Heart left ventricle (tissue), 16 donors: Measurements from ENCODE around the gene B3GAT1. TPM values are rescaled to one million over a fixed set of nuclear protein-coding genes. Genes with fewer than 3 reads are reported as not detected.

Source experiments
- ATAC-seq, 4 donors: fragments of 200-7000 bp; cut with Tn5 transposase; one replicate each; pipeline ENCODE4 v1.9.1; 2020 to 2022; ENCODE audit warnings: moderate library complexity in 4 of 4, mild to moderate bottlenecking in 3 of 4, moderate number of reproducible peaks in 1 of 4
- DNase-seq, 5 donors: peaks; one replicate each; pipeline ENCODE4 v3.0.0-alpha.2; 2020
- H3K27ac ChIP-seq, 12 donors: fragments of 200-600 bp; sonication (generic) in 4 of 12; one replicate each; pipeline versions ENCODE4 v1.5.0 to v1.8.0; 2016 to 2022; ENCODE audit warnings: mild to moderate bottlenecking in 2 of 12
- H3K27me3 ChIP-seq, 9 donors: fragments of 200-600 bp; sonication (generic) in 2 of 9; one replicate each; pipeline versions ENCODE4 v1.5.1 to v1.8.0; 2016 to 2022; ENCODE audit warnings: mild to moderate bottlenecking in 3 of 9
- H3K36me3 ChIP-seq, 9 donors: fragments of 200-600 bp; sonication (generic) in 2 of 9; one replicate each; pipeline versions ENCODE4 v1.5.0 to v1.8.0; 2018 to 2022; ENCODE audit warnings: mild to moderate bottlenecking in 2 of 9
- H3K4me1 ChIP-seq, 12 donors: fragments of 200-600 bp; sonication (generic) in 4 of 12; one replicate each; pipeline versions ENCODE4 v1.5.0 to v1.8.0; 2016 to 2022; ENCODE audit warnings: mild to moderate bottlenecking in 3 of 12
- H3K4me3 ChIP-seq, 12 donors: fragments of 200-600 bp; sonication (generic) in 4 of 12; one replicate each; pipeline versions ENCODE4 v1.5.0 to v1.8.0; 2017 to 2022; ENCODE audit warnings: mild to moderate bottlenecking in 9 of 12, moderate library complexity in 4 of 12
- H3K9me3 ChIP-seq, 12 donors: fragments of 200-600 bp; sonication (generic) in 4 of 12; one replicate each; pipeline versions ENCODE4 v1.5.0 to v1.8.0; 2016 to 2022; ENCODE audit warnings: mild to moderate bottlenecking in 1 of 12
- POLR2A ChIP-seq, 2 donors: fragments of 450-650 bp; IDR thresholded peaks; one replicate each; pipeline ENCODE4 v1.6.1; 2017; ENCODE audit warnings: antibody characterized with exemption in 2 of 2, mild to moderate bottlenecking in 2 of 2, moderate library complexity in 2 of 2
- WGBS, 4 donors: extraction: QIAGEN DNeasy Blood & Tissue Kit in 2 of 4; methylation state at CpG; one replicate each; pipeline versions ENCODE4 v1.1.5 to v1.1.7; 2013 to 2018; 5-methylcytosine and 5-hydroxymethylcytosine counted together
- intact Hi-C, 10 donors: fragments of 100-400 bp; cut with DNase I; formaldehyde crosslinking; loops; one replicate each; pipeline versions ENCODE4 v1.11.1 to v1.14.2; 2022
- polyA plus RNA-seq, 2 donors: library from polyadenylated mRNA; stranded (reverse); fragments of 200-250 nt; gene quantifications; one replicate each; pipeline ENCODE4 v1.2.3, GENCODE V29; 2013
- total RNA-seq, 9 donors: library from RNA; depleted of rRNA in 2 of 9; stranded (reverse); fragments of >200 nt in 2 of 9; fragmentation: NEBNext Ultra II Directional in 3 of 9; extraction: Animal tissue kit (Norgen Biotek cat#: 25700) in 3 of 9; gene quantifications; one replicate each; pipeline versions ENCODE4 v1.1.0 to v1.2.4, GENCODE V29; 2016 to 2023
- TF ChIP-seq, protein P1 (sequence below), 12 donors: fragments of 200-600 bp; sonication (generic) in 4 of 12; IDR thresholded peaks; one replicate each; pipeline versions ENCODE4 v1.5.0 to v1.8.0; 2018 to 2022; ENCODE audit warnings: antibody characterized with exemption in 12 of 12, mild to moderate bottlenecking in 5 of 12
- donor health status: ischemic (EF 13 %, LVEDD 7.1; RV severe dilation, severe dysfunction).
- donor health status: healthy with polysubstance abuse.
- donor health status: DM: no; HTN: yes; CAD: no.
- donor health status: DM: no; HTN: no; CAD: no.
- donor health status: ischemic (EF 25% LVEDD 6.9; RV normal size, moderate dysfunction).
- donor health status: ischemic (EF 25% LVEDD 5.7; RV mildly dilated, moderate dysfunction).
- donor health status: healthy.
- donor health status: DM: yes; HTN: yes; CAD: no.
- donor health status: ischemic (EF 35%, LVEDD 5.7; RV mildly dilated, moderate dysfunction).
- donor health status: nonischemic (EF 11% LVEDD 7.7; RV severe dilation, severe dysfunction).
- donor health status: DM: yes; HTN: yes; CAD: no.
- donor health status: PGD.
- donor health status: ischemic (EF 29% LVEDD 5.4; RV normal size, mild dysfunction).
- donor health status: nonischemic (EF 23%, LVEDD 6.1; RV moderate dilation, normal function).

Gene B3GAT1
- total and polyA plus RNA-seq, 11 donors, result 0.04 to 0.64 (median 0.09) TPM; not detected in 4

GRCh38 chr11:134398644-134399292, 13.3 kb downstream of the B3GAT1 start:
- H3K9me3 ChIP-seq, result peaks cover 0 to 3% (median 0%) of the 10 kb centered on the region in 12 donors
- no peak for TF ChIP-seq POLR2A (IDR thresholded peaks at IDR 0.05)
- TF ChIP-seq, protein P1, sequence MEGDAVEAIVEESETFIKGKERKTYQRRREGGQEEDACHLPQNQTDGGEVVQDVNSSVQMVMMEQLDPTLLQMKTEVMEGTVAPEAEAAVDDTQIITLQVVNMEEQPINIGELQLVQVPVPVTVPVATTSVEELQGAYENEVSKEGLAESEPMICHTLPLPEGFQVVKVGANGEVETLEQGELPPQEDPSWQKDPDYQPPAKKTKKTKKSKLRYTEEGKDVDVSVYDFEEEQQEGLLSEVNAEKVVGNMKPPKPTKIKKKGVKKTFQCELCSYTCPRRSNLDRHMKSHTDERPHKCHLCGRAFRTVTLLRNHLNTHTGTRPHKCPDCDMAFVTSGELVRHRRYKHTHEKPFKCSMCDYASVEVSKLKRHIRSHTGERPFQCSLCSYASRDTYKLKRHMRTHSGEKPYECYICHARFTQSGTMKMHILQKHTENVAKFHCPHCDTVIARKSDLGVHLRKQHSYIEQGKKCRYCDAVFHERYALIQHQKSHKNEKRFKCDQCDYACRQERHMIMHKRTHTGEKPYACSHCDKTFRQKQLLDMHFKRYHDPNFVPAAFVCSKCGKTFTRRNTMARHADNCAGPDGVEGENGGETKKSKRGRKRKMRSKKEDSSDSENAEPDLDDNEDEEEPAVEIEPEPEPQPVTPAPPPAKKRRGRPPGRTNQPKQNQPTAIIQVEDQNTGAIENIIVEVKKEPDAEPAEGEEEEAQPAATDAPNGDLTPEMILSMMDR (IDR thresholded peaks at IDR 0.05), result no peak
- DNase-seq, result no peak
- H3K27ac ChIP-seq, result no peak overlapping the region
- H3K36me3 ChIP-seq, result no peaks in the 10 kb centered on the region
- no peak overlapping the region for H3K4me3 ChIP-seq
- H3K27me3 ChIP-seq, result peaks cover 0 to 31% (median 0%) of the 10 kb centered on the region in 9 donors
- no peaks in the 10 kb centered on the region for H3K4me1 ChIP-seq
- WGBS, 4 donors, result 55 to 68% (median 56%) methylated on average over 11 to 13 of the region's 13 CpGs
- intact Hi-C loops, result no loop called here
- no peak for ATAC-seq

GRCh38 chr11:134398079-134398444, 14.0 kb downstream of the B3GAT1 start:
- DNase-seq, result no peak
- 78 to 86% (median 82%) methylated on average over 8 to 11 of the region's 11 CpGs for WGBS, 4 donors
- intact Hi-C loops, result no loop called here
- Histone ChIP-seq H3K9me3 (peaks cover 0 to 3% (median 0%) of the 10 kb centered on the region in 12 donors), H3K4me1 (no peaks in the 10 kb centered on the region), H3K36me3 (no peaks in the 10 kb centered on the region), H3K27ac (no peak overlapping the region), H3K4me3 (no peak overlapping the region), H3K27me3 (peaks cover 0 to 31% (median 0%) of the 10 kb centered on the region in 9 donors)
- TF ChIP-seq, protein P1 (IDR thresholded peaks at IDR 0.05), result no peak
- TF ChIP-seq POLR2A (IDR thresholded peaks at IDR 0.05), result no peak
- no peak for ATAC-seq

GRCh38 chr11:134397304-134398078, 14.6 kb downstream of the B3GAT1 start:
- peaks cover 0 to 3% (median 0%) of the 10 kb centered on the region in 12 donors for H3K9me3 ChIP-seq
- 81 to 83% (median 82%) methylated on average over 18 of the region's 18 CpGs for WGBS, 4 donors
- H3K4me3 ChIP-seq, result no peak overlapping the region
- no peaks in the 10 kb centered on the region for H3K4me1 ChIP-seq
- peaks cover 0 to 31% (median 0%) of the 10 kb centered on the region in 9 donors for H3K27me3 ChIP-seq
- no peak overlapping the region for H3K27ac ChIP-seq
- no peaks in the 10 kb centered on the region for H3K36me3 ChIP-seq
- intact Hi-C loops, result no loop called here
- no peak for DNase-seq
- no peak for ATAC-seq
- no peak for TF ChIP-seq POLR2A (IDR thresholded peaks at IDR 0.05)
- TF ChIP-seq, protein P1 (IDR thresholded peaks at IDR 0.05), result no peak

DNA sequence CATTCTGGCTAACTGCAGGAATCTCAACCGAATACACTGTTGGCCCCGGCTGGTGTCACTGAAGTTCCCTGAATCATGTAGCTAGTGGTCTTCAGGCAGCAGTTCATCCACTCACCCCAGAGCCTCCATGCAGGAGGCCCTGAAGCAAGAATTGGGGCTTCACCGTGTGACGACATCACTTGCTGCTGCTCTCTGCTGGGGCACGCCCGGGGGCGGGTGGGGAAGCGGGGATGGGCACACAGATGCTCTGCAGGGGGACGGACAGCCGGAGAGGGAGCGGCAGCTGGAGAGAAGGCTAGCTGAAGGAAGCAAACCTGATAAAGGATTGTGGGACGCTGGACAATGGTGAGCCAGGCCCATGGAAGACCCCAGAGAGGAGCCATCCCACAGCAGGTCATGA, 17.0 kb downstream of the B3GAT1 start:
- TF ChIP-seq POLR2A (IDR thresholded peaks at IDR 0.05), result no peak
- TF ChIP-seq, protein P1 (IDR thresholded peaks at IDR 0.05), result no peak
- H3K9me3 ChIP-seq, result no peaks in the 10 kb centered on the region
- DNase-seq (no peak), ATAC-seq (no peak)
- intact Hi-C loops, result no loop called here
- no peaks in the 10 kb centered on the region for H3K4me1 ChIP-seq
- H3K27ac ChIP-seq, result no peak overlapping the region
- H3K4me3 ChIP-seq, result no peak overlapping the region
- H3K27me3 ChIP-seq, result peaks cover 0 to 26% (median 0%) of the 10 kb centered on the region in 9 donors
- WGBS, 4 donors, result 64 to 86% (median 83%) methylated on average over 12 of the region's 12 CpGs
- H3K36me3 ChIP-seq, result no peaks in the 10 kb centered on the region
